CD4-positive, alpha-beta T cell treated with Interleukin-15 for 1 hour (primary cell): Measurements from ENCODE around the gene NCAPH2.
A peak's percentile ranks its signal among the peaks of the same experiment; 100 is the strongest.
"Not testable (repeated sequence)": the region's sequence is repeated elsewhere in the genome, so short reads cannot be mapped to it uniquely, and the experiment has no call there.

ENCODE experiments used
- DNase-seq: peaks from one replicate; pipeline ENCODE4 v3.0.0-alpha.2; 2020

Gene NCAPH2

DNA sequence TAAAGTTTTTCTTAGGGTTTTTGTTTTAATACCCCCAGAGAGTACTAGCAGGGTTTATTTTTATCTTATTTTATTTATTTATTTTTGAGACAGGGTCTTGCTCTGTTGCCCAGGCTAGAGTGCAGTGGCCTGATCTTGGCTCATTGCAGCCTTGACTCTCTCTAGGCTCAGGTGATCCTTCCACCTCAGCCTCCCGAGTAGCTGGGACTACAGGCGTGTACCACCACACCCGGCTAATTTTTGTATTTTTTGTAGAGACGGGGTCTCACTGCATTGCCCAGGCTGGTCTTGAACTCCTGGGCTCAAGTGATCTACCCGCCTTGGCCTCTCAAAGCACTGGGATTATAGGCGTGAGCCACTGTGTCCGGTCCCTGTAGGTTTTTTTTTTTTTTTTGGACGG is 12.2 kb downstream of the NCAPH2 start:
- DNase-seq: not testable (repeated sequence)

DNA sequence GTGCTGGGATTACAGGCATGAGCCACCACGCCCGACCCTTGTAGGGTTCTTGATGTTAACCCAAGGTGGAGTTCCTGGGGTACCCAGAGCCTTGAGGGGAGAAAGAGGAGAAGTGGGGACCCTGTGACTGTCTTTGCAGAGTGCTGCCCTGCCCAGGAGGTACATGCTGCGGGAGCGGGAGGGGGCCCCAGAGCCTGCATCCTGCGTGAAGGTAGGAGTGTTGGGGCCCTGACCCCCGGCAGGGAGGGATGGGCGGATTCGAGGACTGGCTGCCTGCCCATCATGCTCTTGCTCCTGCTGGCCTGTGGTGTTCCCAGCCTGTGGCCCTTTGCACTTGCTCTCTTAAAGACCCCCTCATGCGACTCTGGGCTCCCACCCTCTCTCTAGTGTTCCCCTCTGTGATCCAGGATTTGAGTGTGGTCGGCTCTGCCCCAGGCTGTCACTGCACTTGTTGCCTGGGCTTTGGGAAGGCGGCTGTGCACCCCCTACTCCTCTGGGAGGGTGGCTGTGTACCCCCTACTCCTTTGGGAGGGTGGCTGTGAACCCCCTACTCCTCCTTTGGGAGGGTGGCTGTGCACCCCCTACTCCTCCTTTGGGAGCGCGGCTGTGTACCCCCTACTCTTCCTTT is 12.9 kb downstream of the NCAPH2 start:
- DNase-seq: no peak

DNA sequence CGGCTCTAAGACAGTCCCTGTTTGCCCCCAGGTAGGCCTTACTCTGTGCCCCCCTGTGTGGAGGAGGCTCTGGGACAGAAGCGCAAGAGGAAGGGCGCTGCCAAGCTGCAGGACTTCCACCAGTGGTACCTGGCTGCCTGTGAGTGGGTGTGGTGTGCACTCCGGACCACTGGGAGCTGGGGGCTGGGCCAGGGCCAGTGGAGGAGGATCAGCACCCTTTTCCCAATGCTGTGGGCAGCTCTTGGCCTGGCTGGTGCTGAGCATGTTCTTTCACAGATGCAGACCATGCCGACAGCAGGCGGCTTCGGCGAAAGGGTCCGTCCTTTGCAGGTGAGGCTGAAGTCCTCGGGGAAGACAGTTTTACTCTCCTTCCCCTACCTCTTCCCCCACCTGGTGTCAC is 13.7 kb downstream of the NCAPH2 start:
- DNase-seq: no peak

DNA sequence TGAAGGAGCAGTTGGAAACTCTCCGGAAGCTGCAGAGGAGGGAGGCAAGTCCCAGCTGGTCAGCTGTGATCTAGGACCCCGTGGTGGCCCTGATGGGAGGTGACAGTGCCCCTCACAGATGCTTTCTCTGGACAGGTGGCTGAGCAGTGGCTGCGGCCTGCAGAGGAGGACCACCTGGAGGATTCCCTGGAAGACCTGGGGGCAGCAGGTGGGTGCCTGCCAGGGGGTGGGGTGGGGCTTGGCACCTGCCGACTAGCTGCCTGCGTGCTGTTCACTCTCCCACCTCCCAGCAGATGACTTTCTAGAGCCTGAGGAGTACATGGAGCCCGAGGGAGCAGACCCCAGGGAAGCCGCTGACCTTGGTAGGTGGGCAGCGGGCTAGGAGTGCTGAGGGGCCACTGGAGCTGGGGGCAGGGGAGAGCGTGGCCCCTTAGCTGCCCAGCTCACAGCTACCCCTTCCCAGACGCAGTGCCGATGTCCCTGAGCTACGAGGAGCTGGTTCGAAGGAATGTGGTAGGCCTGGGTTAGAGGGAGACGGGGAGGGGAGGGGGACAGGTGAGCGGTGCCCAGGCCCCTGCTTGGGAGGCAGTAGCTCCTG is 14.3 kb downstream of the NCAPH2 start:
- no peak for DNase-seq

DNA sequence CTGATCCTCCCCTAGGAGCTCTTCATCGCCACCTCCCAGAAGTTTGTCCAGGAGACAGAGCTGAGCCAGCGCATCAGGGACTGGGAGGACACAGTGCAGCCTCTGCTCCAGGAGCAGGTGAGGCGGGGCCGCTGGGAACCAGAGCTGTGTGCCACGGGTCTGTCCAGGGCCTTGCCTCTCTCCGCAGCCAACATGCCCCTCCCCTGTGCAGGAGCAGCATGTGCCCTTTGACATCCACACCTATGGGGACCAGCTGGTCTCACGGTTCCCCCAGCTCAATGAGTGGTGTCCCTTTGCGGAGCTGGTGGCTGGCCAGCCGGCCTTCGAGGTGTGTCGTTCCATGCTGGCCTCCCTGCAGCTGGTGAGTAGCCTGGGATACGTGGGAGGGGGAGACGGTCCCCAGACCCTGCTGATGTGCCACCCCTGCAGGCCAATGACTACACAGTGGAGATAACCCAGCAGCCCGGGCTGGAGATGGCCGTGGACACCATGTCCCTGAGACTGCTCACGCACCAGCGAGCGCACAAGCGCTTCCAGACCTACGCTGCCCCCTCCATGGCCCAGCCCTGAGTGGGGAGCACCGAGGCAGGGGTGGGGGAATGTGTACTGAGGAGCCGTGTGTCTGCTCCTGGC is 14.9 kb downstream of the NCAPH2 start:
- no peak for DNase-seq

DNA sequence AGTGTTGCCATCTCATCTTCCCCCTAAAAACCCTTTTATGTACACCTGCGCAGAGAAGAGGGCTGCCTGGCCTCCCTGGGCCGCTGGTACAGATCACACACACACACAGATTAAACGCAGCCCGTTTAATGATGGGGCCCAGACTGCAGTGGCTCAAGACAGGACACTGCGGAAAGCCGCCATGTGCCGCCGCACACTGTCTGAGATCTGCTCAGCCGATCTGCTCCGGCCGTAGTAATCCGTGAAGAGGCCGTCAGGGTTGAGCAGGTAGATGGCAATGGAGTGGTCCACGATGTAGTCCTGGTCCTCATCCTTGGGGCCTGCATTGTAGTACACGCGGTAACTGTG is 15.4 kb downstream of the NCAPH2 start:
- no peak for DNase-seq

DNA sequence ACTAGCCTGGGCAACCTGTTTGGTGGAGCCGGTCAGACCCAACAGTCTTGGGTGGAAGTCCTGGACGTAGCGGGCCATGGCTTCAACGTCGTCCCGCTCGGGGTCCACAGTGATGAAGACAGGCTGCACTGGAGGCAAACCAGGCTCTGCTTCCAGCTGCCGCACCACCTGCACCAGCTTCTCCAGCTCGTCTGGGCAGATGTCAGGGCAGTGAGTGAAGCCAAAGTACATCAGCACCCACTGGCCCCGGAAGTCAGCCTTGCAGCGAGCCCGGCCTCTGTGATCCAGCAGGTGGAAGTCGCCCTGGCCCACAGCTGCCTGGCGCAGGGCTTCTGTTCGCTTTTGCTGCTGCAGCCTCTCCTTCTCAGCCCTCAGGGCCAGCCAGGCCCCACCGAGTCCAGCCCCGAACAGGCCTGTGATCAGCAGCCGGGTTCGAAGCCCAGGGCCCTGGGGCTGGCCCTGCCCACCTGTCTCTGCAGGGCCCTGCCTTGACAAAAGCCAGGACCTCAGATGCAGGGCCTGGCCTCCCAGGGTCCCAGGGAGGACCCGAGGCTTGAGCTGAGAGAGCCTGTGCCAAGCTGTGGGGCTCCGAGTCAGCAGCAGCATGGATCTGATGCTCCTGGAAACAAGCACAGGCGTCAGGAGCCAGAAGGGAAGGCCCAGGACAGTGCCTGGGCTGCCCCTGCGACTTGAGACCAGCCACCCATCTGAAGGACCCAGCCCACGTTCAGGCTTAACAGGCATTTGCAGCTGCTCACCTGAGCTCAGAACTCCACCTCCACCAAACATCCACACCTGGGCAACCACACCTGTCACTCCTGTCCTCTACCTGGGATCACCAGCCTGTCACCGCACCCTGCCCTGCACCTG is 16.0 kb downstream of the NCAPH2 start:
- DNase-seq: no peak

DNA sequence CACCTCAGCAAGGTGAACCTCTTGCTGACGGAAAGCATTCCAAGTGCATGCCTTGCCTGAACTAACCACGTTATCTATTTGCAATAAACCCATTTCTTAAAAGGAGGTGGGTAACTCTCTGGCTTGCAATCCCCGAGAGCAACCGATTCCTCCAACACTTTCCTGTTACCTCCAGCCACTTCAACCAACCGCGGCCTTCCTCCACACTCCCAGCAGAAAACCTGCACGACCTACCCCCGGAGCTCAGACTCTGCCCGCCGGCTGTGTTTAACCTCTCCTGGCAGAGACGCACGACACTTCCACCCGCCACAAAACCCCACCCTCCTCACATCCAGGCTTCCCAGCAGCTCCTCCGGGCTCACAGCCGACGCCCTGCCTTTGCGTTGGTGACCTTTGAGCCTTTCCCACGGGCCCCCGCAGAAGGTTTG is 16.7 kb downstream of the NCAPH2 start:
- no peak for DNase-seq

DNA sequence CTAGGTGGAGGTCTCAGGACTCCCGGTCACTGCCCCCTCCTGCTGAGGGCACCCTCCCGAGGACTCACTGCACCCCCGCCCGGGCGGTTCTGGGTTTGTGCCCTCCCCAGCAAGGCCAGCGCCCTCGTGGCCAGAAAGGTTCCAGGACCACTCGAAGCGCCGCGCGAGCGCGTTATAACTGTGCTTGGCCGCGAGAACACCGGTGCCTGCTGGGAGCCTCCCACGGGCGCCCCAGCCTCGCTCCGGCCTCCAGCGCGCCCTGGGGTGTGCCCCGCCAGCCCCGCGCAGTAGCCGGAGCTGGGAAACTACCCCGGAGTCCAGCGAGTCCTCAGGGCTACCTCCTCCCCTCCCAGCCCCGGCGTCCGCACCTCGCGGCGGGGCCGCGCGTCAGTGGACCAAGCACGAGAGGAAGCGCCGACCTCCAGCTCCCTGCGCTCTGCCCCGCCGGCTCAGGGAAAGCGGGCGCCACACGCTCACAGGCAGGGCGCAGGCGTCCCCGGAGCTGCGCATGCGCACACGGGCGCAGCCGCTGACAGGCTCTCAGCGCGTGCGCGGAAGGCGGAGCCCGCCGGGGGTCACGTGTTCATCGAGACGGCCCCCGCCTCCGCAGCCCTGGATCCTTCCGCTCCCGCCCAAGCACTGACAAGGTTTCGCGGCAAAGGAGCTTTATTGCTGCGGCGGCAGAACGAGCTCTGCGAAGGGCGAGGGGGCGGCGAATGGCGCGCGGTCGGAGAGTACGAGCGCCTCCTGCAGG is 17.3 kb downstream of the NCAPH2 start, which contains the start of gene SCO2:
SCO2 (minus strand) TSS at position 495 of the 754 bp plus-strand sequence. CDS start 1,187 bp downstream, outside the sequence.
- peak; percentile 97 for DNase-seq

DNA sequence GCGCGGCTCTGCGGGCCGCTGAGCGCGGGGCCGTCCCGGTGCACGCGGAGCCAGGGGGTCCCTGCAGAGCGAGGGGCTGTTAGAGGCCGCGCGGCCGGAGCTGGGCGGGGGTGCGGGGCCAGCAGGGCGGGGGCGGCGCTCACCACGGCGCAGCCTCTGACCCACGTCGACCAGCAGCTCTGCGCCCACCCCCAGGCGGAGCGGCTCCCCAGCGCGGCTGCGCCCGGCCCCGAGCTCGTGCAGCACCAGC is 17.8 kb downstream of the NCAPH2 start:
- no peak for DNase-seq

DNA sequence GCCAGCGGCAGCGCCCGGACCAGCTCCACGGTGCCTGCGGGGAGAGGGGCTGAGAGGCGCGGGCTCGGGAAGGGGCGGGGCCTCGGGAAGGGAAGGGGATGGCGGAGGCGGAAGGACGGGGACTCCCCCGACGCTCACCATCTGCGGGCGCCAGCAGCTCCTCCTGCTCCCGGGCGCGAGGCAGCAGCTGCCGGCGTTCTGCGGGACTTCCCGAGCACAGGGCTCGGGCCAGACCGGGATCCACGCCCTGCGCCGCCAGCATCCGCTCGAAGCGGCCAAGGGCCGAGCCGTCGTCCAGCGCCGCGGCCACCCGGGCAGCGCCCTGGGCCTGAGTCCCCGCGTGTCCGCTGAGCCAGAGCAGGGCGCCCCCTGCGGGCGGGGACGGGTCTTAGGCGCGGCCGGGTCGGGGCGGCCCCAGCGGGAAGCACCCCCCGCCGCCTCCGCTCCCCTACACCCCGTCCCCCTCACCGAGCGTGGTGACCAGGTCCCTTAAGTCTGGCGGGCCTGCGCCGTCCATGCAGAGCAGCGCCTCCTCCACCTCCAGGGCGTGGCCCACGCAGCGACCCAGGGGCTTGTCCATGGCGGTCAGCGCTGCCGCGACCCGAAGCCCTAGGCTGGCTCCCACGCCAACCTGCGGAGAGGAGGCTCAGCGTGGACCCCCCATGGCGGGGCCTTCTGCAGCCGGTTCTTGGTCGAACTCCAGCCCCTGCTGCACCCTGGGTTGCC is 18.2 kb downstream of the NCAPH2 start:
- DNase-seq: peak; percentile 86

DNA sequence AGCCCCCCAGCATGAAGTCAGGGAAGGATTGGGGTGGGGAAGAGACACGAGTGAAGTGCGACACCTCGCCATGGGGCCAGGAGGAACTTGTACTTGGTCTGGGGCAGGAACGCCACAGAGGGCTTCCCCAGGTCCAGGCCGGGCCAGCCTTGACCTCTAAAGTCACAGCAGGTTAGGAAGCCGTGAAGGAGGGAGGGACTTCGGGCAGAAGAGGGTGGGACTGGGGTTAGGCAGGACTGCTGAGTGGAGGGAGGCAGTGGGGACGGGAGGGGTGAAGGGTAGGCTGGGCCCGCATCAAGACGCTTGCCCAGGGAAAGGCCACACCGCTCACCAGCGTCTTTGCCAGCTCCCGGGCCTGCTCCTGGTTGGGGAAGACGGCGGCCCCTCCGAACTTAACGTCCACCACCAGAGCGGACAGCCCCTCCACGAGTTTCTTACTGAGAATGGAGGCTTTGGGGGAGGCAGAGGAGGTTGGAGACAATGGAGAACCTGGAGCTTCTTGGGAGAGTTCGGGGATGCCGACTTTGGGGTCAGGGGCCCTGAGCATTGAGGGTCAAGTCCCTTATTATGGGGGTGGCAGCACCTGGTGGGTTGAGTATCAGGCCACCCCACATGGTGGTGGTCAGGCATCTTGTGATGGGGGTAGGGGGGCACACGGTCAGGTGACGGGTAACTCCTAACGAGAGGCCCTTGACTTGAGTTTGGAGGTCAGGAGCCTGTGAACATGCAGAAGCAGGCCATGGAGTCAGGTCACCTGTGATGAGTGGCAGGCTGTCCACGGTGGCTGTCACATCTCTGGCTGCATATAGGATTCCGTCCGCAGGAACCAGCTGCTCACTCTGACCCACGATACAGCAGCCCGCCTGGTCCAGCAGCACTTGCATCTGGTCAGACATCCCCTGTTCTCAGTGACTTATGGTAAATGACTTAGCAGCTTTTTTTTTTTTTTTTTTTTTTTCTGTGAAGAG is 19.1 kb downstream of the NCAPH2 start:
- peak; percentile 74 for DNase-seq

DNA sequence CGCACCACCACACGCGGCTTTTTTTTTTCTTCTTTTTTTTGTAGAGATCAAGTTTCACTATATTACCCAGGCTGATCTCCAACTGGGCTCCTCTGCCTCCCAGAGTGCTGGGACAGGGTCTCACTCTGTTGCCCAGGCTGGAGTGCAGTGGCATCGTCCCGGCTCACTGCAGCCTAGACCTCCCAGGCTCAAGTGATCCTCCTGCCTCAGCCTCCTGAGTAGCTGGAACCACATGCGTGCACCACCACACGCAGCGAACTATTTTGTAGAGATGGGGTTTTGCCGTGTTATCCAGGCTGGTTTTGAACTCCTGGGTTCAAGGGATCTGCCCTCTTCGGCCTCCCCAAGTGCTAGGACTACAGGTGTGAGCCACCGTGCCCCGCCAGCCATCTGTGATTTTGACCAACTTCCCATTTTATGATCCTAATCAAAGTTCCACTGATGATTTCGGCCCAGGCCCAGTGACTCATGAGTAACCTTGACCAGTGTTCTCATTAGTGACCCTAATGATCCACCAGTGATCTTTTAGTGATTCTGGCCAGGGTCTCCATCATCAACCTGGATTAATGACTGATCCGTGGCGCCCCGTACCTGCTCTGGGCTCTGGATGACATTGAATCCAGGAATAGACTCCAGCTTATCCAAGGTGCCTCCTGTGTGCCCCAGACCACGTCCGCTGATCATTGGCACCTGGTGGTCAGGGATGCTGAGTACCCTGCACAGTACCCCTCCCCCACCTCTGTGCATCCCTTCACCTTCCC is 20.1 kb downstream of the NCAPH2 start:
- DNase-seq: no peak

DNA sequence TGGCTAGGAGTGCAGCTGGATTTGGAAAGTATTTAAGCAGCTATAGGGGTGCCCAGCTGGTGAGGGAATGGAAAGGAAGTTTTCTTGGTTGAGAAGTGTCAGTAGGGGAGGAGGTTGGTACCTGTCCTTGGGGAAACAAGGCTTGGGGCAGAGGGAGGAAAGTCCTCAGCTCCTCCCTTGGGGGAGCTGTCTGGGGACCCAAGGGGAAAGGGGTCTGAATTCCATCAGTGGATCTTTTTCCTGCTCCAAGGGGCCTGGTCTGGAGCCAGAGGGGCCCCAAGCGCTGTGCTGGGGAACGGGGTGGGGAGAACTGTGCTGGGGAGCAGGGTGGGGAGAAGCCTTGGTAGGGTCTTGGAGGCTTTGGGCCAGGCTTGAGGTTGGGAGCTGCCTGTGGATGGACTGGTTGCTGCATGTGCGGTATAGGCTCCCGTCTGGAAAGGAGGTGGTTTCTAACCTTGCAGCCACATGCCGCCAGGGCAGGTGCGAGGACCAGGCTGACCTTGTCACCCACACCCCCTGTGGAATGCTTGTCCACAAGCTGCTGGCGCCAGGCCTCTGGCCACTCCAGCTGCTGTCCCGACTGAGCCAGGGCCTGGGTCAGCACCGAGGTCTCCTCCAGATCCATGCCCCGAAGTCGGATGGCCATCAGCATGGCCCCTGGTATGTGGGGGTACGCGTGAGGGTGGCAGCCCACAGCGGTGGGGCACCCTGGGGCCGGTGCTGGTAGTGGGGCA is 20.8 kb downstream of the NCAPH2 start:
- DNase-seq: no peak

DNA sequence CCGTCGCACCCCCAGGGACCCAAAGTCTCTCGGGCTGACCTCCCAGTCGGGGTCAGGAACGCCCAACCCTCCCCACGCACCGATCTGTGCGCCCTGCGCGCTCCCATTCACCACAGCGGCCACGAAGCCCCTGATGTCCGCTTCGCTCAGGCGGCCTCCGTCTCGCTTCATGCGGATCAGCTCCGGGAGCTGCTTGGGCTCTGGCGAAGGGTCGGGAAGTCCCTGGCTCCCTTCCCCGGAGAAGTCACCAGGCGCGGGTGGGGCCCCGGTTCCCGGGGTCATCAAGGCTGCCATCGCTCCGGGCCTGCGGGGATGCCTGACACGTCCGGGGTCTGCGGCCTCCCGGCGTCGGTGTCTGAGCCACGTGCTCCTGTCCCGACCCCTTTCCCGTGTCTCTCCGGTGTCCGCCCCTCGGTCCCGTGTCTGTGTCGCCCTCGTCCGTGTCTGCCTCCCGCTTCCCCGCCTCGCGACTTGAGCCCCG is 21.4 kb downstream of the NCAPH2 start:
- no peak for DNase-seq

DNA sequence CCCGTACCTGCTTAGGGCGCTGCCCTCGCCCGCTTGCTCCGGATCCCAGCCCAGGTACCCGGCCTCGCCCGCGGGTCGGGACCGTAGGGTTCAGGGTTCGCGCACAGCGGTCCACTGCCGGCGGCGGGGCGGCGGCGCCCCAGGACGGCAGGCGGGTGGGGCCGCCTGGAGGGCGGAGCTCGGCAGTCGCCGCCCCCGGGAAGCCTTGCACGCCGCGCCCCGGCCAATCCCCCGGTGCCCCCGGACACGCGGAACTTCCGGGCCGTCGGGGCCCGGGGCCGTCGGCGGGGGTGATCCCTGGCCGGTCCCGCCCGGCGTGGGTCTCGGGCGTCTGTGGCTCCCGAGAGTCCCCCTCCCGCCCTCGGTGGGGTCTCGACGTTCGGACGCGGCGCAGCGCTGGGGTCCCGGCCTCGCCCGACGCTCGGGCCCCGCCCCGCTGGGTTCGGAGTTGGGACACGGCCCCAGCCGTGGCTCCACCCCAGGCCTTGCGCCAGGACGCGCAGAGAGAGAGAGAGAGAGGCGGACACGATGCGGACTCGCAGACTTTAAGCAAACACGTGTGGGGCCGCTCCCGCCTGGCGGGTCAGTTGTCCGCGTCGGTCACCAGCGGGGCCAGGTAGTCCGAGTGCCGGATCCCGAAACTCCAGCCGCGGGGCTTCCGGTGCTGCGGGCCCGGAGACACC is 22.0 kb downstream of the NCAPH2 start, which contains the start of gene TYMP:
TYMP (minus strand) TSS at position 116 of the 683 bp plus-strand sequence. CDS start 303 bp downstream, outside the sequence.
- DNase-seq: peak; percentile 81

DNA sequence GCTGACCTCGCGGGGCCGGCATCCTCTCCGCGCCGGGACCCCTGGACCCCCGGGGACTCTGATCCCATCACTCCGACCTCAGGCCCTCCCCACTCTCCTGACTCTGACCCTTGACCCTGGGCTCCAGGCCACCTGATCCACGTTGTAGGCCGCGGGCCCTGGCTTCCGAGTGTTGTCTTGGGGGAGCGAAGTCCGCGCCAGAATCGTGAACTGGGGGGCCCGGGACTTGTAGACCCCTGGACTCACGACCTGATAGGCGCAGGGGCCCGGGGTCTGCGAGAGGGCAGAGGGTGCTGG is 22.5 kb downstream of the NCAPH2 start:
- peak; percentile 38 for DNase-seq

DNA sequence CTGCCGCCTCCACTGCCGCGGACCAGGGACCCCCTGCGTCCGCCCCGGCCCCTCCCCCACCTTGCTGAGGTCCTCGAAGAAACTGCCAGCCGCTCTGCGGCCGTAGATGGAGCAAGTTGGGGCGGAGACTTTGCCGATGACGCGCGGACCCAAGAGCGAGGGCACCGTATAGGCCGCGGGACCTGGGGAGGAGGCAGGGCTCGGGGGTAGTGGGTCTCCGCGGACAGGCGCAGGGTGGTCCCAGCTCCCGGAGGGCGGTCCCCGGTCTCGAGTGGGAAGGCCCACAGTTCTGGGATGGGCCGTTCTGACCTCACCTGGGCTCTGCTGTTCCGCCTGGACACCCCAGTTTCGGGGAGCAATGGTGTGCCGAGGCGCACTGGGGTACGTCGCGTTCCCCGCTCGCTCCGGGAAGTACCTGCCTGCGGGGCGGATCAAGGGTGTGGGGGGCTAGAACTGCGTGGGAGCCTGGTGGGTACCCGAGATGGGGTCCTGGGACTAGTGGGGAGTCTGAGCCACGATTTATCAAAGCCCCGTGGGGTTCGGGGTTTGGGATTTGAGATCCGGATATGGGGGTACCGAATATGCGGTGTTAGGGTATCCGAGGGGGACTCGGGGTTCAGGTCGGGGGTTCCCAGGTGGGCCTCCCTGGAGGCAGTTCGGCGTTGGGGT is 23.0 kb downstream of the NCAPH2 start:
- DNase-seq: peak; percentile 90
